ENCODE data around the gene NUDCD3. TPM values are rescaled to one million over a fixed set of nuclear protein-coding genes. Genes with fewer than 3 reads are reported as not detected.

NUDCD3 gene
- total RNA-seq, 1 experiment from 2014 or later = 82.3 TPM

DNA sequence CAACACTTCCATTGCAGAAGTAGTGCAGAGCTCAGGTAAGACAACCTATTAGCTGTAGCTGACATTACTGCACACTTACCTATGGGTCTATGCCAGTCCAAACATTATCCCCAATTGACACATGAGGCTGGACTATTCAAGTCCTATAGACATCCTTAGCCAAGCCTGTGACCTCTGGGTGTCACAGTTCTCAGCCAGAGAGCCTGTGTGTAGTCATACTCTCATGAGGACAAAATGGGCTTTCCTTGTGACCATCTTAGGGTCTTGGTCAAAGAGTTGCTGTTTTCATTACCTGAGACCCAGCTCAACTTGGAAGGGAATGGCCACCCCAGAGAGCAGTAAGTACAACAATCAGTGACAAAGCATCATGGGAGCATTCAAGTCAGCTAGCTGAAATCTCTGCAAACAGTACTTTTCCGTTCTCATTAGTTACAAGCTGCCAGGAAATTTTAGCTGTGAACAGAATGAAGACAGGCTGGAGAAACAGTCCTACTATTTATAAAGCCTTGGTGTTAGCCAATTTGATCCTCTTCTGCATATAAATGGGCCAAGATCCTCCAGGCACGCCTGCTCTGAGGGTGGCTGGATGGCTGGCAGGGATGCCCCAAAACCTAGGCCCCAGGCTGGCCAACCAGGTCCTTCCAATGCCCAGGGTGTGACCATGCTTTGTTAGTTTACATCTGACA, 44.3 kb downstream of the NUDCD3 start:
- Histone ChIP-seq H3K27me3 (ENCODE audit: low read length) (no peaks in the 10 kb centered on the region), H3K9me3 (ENCODE audit: low read length) (no peaks in the 10 kb centered on the region), H3K4me1 (ENCODE audit: insufficient read depth, low read length) (no peaks in the 10 kb centered on the region), H3F3A (ENCODE audit: low read length, unreplicated experiment) (no peaks in the 10 kb centered on the region), H3K79me2 (ENCODE audit: low read length) (peaks cover 78% of the 10 kb centered on the region), H3K9ac (ENCODE audit: low read length) (no peak overlapping the region), H3K36me3 (ENCODE audit: low read depth, low read length) (peaks cover 3% of the 10 kb centered on the region; the same call in 1 of the 2 replicates), H3K9me2 (replicated peaks; ENCODE audit: low read length) (no peaks in the 10 kb centered on the region), H3K4me3 (ENCODE audit: low read length) (no peak overlapping the region), H3K27ac (ENCODE audit: low read length) (no peak overlapping the region), H3K4me2 (ENCODE audit: low read length) (no peak overlapping the region), H4K20me1 (ENCODE audit: low read length) (peaks cover 13% of the 10 kb centered on the region; the same call in 1 of the 2 replicates), H2AFZ (ENCODE audit: low read length) (no peak overlapping the region)
- no peak for DNase-seq
- no peak for ATAC-seq
- intact Hi-C loops (cut with micrococcal nuclease) = no loop called here
- no TSS peak for BruUV-seq (replicated peaks)
- TF ChIP-seq, protein P1, sequence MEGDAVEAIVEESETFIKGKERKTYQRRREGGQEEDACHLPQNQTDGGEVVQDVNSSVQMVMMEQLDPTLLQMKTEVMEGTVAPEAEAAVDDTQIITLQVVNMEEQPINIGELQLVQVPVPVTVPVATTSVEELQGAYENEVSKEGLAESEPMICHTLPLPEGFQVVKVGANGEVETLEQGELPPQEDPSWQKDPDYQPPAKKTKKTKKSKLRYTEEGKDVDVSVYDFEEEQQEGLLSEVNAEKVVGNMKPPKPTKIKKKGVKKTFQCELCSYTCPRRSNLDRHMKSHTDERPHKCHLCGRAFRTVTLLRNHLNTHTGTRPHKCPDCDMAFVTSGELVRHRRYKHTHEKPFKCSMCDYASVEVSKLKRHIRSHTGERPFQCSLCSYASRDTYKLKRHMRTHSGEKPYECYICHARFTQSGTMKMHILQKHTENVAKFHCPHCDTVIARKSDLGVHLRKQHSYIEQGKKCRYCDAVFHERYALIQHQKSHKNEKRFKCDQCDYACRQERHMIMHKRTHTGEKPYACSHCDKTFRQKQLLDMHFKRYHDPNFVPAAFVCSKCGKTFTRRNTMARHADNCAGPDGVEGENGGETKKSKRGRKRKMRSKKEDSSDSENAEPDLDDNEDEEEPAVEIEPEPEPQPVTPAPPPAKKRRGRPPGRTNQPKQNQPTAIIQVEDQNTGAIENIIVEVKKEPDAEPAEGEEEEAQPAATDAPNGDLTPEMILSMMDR (conservative IDR thresholded peaks at IDR 0.05; ENCODE audit: low read depth, low read length) = no peak
- TF ChIP-seq EZH2phosphoT487 (IDR thresholded peaks at IDR 0.05; ENCODE audit: borderline replicate concordance, low read length) = no peak
- no peak for TF ChIP-seq EZH2 (IDR thresholded peaks at IDR 0.05; ENCODE audit: low read length, unreplicated experiment)
- ChIA-PET CTCF (no interaction called here), POLR2A (ENCODE audit: unreplicated experiment) (no interaction called here)

DNA sequence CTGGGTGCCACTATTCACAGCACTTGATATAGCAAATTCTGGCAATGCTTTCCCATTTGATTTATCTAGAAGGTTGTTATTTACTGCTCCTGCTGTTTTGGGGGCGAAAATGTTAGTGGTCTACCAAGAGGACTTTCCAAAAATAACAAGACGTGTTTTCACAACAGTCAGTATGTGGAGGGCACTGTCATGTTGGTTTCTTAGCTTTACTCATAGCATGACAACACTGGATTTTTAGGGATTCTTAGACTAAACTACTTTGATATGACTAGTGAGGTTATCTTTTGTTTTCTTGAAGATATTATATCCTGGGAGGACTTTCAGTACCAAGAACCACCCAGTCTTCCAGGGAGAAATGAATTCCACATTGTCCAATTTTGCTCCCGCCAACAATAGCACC, 49.4 kb downstream of the NUDCD3 start:
- ATAC-seq (no peak), DNase-seq (no peak)
- intact Hi-C loops (cut with micrococcal nuclease) = no loop called here
- no peaks in the 10 kb centered on the region for H3K27me3 ChIP-seq (ENCODE audit: low read length)
- no peaks in the 10 kb centered on the region for H3K9me2 ChIP-seq (replicated peaks; ENCODE audit: low read length)
- ChIA-PET POLR2A (ENCODE audit: unreplicated experiment) (no interaction called here), CTCF (no interaction called here)
- H3K4me2 ChIP-seq (ENCODE audit: low read length) = no peak overlapping the region
- H3K79me2 ChIP-seq (ENCODE audit: low read length) = peaks cover 53% of the 10 kb centered on the region
- H3K4me3 ChIP-seq (ENCODE audit: low read length) = no peak overlapping the region
- H3F3A ChIP-seq (ENCODE audit: low read length, unreplicated experiment) = no peaks in the 10 kb centered on the region
- no TSS peak for BruUV-seq (replicated peaks)
- peaks cover 3% of the 10 kb centered on the region; the same call in 1 of the 2 replicates for H3K36me3 ChIP-seq (ENCODE audit: low read depth, low read length)
- H2AFZ ChIP-seq (ENCODE audit: low read length) = no peak overlapping the region
- no peaks in the 10 kb centered on the region for H3K4me1 ChIP-seq (ENCODE audit: insufficient read depth, low read length)
- no peak overlapping the region for H3K9ac ChIP-seq (ENCODE audit: low read length)
- H3K9me3 ChIP-seq (ENCODE audit: low read length) = no peaks in the 10 kb centered on the region
- H3K27ac ChIP-seq (ENCODE audit: low read length) = no peak overlapping the region
- peaks cover 18% of the 10 kb centered on the region; the same call in 1 of the 2 replicates for H4K20me1 ChIP-seq (ENCODE audit: low read length)
- TF ChIP-seq EZH2 (IDR thresholded peaks at IDR 0.05; ENCODE audit: low read length, unreplicated experiment) = no peak
- no peak for TF ChIP-seq EZH2phosphoT487 (IDR thresholded peaks at IDR 0.05; ENCODE audit: borderline replicate concordance, low read length)
- TF ChIP-seq, protein P1 (conservative IDR thresholded peaks at IDR 0.05; ENCODE audit: low read depth, low read length) = no peak

GRCh38 chr7:44440577-44441078, 49.8 kb downstream of the NUDCD3 start:
- H3K9me2 ChIP-seq (replicated peaks; ENCODE audit: low read length) = no peaks in the 10 kb centered on the region
- no peak overlapping the region for H3K4me3 ChIP-seq (ENCODE audit: low read length)
- CTCF ChIA-PET = no interaction called here
- no peaks in the 10 kb centered on the region for H3K27me3 ChIP-seq (ENCODE audit: low read length)
- DNase-seq = no peak
- H3K9ac ChIP-seq (ENCODE audit: low read length) = no peak overlapping the region
- no TSS peak for BruUV-seq (replicated peaks)
- intact Hi-C loops (cut with micrococcal nuclease) = no loop called here
- H3K36me3 ChIP-seq (ENCODE audit: low read depth, low read length) = peaks cover 3% of the 10 kb centered on the region; the same call in 1 of the 2 replicates
- POLR2A ChIA-PET (ENCODE audit: unreplicated experiment) = no interaction called here
- no peak overlapping the region for H3K27ac ChIP-seq (ENCODE audit: low read length)
- TF ChIP-seq, protein P1 (conservative IDR thresholded peaks at IDR 0.05; ENCODE audit: low read depth, low read length) = no peak
- TF ChIP-seq EZH2phosphoT487 (IDR thresholded peaks at IDR 0.05; ENCODE audit: borderline replicate concordance, low read length) (no peak), EZH2 (IDR thresholded peaks at IDR 0.05; ENCODE audit: low read length, unreplicated experiment) (no peak)
- H3K79me2 ChIP-seq (ENCODE audit: low read length) = peaks cover 51% of the 10 kb centered on the region
- H2AFZ ChIP-seq (ENCODE audit: low read length) = no peak overlapping the region
- no peak for ATAC-seq
- H3K9me3 ChIP-seq (ENCODE audit: low read length) = no peaks in the 10 kb centered on the region
- no peaks in the 10 kb centered on the region for H3F3A ChIP-seq (ENCODE audit: low read length, unreplicated experiment)
- H4K20me1 ChIP-seq (ENCODE audit: low read length) = peaks cover 18% of the 10 kb centered on the region; the same call in 1 of the 2 replicates
- no peaks in the 10 kb centered on the region for H3K4me1 ChIP-seq (ENCODE audit: insufficient read depth, low read length)
- H3K4me2 ChIP-seq (ENCODE audit: low read length) = no peak overlapping the region

All from PC-3 (cell line).